HG03159 (cell line): Measurements from ENCODE around the gene EIF1B.

Experiments
- ATAC-seq: cut with Tn5 transposase; IDR thresholded peaks from one replicate; pipeline ENCODE4 v1.9.1; 2021; ENCODE audit warnings: mild to moderate bottlenecking, moderate library complexity; ENCODE audit not compliant: unreplicated experiment

EIF1B gene

DNA sequence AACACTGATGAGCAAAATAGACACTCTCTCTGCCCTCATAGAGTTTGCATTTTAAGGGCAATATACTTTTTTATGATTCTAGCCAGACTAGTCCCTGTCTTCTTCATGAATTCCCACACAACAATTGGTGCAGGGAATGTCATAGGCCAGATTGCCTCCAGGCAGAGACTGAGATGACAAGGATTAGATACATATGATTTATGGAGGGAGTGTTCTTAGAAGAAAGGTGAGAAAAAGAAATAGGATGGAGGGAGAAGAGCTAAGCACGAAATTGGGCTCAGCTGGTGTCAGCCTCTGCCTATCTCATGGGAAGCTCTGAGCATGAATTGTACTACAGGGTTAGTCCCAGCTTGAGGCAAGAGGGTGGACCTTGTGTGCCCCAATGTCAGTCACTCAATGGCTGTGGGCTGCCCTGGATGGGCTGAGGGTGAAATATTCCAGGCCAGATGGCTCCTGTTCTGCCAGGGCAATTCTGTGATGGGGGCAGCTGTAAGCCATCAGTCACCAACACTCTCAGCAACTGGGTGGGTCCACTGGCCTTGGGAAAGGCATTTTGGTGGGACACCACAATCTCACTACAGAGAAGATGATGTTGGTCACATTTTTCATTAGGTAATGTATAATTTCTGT is 31.1 kb downstream of the EIF1B start:
- ATAC-seq, result no peak

DNA sequence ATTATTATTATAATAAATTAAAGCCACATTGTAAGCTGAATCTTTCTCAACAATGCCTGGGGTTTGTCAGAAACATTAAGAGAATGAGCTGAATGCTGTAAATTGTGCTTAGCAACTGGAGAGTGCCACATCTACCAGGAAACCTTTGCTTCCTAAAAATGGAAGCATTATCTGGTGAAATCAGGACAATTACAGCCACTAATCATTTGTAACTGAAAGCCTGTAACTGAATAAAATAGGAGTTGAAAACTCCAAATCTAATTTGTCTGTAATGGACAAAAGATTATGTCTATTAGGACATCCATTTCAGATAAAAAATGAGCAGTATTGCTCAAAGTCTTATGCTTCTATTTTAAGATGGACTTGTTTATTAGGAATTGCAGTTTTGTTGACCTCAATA is 32.2 kb downstream of the EIF1B start:
- no peak for ATAC-seq

DNA sequence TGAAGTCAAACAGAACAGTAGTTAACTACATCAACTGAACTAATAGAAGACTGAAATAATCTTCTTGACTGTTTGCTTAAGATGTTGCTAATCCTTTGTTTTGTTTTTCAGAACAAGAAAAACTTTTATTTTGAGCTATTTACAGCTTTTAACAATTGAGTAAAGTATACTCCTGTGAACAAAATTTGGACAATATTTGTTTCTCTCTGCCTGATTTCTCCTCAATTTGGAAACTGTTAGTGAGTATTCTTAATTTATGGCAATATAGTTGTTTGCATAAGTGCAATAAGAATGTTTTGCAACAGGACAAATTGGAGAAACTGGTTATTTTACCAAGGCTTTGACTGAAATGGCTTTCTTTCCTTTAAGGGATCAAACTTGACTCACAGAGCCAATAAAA is 41.0 kb downstream of the EIF1B start:
- ATAC-seq, result no peak

DNA sequence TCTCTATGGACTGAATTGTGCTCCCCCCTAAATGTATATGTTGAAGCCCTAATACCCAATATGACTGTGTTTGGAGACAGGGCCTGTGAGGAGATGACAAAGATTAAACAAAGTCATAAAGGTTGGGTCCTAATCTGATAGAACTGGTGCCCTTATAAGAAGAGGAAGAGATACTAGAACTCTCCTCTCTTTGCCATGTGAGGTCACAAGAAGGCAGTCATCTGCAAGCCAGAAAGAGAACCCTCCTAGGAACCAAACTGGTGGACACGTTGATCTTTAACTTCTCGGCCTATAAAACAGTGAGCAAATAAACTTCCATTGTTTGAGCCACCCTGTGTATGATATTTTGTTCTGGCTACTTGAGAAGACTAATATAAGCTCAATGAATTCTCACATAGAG is 45.9 kb downstream of the EIF1B start:
- ATAC-seq, result no peak

DNA sequence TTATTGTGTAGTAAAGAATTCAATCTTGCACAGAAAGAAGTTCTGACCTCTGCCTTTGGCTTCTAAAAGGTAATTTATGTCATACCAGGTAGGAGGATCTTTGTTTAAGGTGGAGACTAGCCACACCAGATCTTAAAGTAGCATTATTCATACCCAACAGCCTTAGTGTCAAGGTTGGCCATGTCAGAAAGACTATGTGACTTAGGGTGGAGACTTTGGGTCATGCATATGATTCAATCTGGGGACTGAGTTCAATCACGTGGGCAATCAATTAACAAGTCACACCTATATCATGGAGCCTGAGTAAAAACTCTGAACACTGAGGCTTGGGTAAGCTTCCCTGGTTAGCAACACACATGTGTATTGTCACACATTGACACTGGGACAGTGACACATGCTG is 48.9 kb downstream of the EIF1B start:
- ATAC-seq, result no peak
